ELF-1 (cell line): Measurements from ENCODE around the gene NLRP3.
A peak's percentile ranks its signal among the peaks of the same experiment; 100 is the strongest.
"Not testable (repeated sequence)": the region's sequence is repeated elsewhere in the genome, so short reads cannot be mapped to it uniquely, and the experiment has no call there.

Experiments
- DNase-seq: peaks from one replicate; pipeline ENCODE4 v3.0.0-alpha.2; 2016; ENCODE audit warnings: low read depth, low spot score

The NLRP3 gene

DNA sequence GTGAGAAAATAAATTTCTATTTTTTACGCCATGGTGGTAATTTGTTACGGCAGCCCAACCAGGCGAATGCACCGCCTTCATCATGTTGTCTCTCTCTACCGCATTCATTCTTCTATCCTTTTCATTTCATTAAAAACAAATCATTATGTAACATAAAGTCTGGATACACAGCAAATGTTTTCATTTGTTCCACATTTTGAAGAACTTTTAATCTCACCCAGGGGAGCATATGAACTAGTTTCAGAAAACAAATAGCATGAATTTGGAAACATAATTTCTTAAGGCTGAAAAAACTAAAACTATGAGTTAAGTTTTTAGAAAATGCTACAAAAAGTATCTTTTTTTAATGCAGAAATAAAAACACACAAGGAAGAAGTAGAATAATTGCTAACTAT lies 53.2 kb downstream of the NLRP3 start:
- no peak for DNase-seq

DNA sequence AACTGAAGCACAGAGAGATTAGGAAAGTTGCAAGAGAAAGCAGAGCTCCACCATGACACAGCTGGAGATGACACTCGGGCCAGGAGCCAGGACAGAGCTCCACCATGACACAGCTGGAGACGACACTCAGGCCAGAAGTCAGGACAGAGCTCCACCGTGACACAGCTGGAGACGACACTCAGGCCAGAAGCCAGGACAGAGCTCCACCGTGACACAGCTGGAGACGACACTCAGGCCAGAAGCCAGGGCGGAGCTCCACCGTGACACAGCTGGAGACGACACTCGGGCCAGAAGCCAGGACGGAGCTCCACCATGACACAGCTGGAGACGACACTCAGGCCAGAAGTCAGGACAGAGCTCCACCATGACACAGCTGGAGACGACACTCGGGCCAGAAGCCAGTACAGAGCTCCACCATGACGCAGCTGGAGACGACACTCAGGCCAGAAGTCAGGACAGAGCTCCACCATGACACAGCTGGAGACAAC lies 55.0 kb downstream of the NLRP3 start:
- DNase-seq, result not testable (repeated sequence)

DNA sequence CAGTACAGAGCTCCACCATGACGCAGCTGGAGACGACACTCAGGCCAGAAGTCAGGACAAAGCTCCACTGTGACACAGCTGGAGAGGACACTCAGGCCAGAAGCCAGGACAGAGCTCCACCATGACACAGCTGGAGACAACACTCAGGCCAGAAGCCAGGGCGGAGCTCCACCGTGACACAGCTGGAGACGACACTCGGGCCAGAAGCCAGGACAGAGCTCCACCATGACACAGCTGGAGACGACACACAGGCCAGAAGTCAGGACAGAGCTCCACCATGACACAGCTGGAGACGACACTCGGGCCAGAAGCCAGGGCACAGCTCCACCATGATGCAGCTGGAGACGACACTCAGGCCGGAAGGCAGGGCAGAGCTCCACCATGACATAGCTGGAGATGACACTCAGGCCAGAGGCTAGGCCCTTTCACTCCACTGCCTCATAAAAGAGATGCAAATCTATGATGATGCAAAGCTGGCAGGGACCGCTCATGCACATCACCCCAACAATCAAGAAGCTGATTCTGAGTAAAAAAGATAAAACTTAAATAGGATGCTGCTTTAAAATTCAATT lies 55.6 kb downstream of the NLRP3 start:
- DNase-seq, result no peak

DNA sequence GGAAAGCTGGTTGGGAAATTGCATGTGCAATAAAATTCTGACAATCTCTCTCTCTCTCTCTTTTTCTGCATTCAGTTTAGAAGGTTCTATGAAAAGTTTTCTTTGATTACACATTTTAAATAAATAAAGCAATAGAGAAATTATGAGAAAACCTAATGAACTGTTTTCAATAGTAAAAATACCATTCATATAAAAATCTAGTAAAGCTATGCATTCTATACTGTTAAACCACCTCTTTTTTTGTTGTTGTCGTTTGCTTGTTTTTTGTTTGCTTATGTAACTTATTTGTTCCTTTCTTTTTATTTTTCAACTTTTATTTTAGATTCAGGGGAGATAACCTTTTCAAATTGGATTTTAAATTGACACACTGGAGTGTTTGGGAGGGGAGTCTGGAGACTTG lies 56.1 kb downstream of the NLRP3 start:
- DNase-seq, result no peak

DNA sequence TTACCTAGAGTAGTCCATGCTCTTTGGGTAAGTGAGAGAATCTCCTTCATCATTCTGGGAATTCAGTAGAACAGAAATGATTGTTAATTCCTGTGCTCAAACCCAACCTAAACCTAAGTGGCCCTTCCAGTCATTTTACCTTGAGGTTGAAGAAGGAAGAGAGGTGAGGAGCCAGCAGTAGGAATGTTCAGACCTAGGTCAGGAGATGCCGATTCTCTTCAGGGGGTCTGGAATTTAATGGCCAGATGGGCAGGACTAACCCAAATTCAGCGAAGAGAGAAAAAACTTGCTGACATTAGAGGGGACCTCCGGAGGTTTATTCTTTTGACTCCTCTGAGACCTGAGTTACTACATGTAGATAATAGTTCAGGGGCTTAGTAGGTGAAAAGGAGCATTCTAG lies 58.4 kb downstream of the NLRP3 start:
- DNase-seq, result no peak

DNA sequence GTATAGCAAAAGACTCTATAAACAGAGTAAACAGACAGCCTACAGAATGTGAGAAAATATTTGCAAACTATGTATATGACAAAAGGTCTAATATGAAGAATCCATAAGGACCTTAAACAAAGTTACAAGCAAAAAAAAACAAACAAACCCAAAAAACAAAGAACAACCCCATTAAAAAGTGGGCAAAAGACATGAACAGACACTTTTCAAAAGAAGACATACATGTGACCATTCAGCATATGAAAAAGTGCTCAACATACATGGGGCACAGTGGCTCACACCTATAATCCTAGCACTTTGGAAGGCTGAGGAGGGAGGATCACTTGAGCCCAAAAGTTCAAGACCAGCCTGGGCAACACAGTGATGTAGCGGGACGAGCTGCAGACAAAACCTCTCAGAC lies 59.8 kb downstream of the NLRP3 start:
- DNase-seq, result no peak

DNA sequence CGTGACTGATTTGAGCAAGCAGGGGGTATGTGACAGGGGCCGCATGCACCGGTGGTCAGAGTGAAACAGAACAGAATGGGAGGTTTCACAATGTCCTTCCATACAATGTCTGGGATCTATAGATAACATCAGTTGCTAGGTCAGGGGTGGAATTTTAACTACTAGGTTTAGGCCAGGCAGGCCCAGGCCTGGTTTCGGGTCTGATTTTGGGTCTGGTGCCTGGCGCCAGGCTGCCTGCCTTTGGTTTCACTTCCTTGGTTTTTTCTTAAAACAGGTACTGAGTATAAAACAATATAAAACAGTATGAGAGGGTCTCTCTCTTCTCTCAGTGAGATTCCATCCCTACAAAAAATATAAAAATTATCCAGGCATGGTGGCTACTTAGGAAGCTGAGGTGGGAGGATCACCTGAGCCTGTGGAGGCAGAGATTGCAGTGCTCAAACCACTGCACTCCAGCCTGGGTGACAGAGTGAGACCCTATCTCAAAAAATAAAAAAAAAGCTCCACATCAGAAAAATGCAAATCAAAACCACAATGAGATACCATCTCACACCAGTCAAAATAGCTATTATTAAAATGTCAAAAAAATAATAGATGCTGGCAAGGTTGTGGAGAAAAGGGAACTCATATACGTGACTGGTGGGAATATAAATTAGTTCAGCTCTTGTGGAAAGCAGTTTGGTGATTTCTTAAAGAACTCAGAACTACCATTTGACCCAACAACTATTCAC lies 60.5 kb downstream of the NLRP3 start:
- peak; percentile 31 for DNase-seq

DNA sequence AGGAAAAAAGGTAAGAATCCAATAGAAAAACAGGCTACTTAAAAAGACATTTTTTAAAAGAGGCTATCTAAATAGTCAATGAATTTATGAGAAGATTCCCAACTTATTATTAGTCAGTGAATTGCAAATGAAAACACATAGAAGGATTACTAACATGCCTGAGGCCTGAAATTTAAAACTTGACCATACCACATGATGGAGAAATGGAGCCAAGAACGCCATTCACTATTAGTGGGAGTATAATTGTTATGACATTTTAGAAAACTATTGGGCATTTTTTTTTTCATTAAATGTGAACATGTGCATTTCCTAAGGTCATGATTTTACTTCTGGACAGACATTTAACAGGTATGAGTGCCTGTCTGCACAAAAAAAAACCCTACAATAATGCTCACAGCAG lies 66.8 kb downstream of the NLRP3 start:
- DNase-seq, result no peak

DNA sequence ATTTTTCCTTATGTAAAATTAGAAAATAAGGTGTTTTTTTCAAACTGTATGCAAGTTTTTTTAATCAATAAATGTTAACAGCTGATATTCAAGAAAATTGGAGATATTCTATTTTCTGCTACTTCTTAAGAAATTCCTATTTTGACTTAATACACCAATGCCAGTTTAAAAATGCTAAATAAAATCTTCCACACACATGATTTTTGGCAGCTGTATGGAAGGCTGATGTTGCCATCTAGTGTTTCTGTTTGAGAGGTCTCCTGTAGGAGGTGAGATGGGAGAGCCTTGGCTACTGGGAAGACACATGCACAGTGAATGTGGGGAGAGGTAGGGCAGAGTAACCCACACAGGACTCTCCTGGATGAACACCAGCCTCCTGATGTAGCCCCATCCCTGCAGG lies 71.1 kb downstream of the NLRP3 start:
- peak; percentile 27 for DNase-seq

DNA sequence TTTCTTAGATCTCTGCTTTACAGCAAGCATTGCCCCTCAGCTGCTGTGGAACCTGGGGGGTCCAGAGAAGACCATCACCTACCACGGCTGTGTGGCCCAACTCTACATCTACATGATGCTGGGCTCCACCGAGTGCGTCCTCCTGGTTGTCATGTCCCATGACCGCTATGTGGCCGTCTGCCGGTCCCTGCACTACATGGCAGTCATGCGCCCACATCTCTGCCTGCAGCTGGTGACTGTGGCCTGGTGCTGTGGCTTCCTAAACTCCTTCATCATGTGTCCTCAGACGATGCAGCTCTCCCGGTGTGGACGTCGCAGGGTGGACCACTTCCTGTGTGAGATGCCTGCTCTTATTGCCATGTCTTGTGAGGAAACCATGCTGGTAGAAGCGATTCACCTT lies 75.4 kb downstream of the NLRP3 start:
- DNase-seq, result no peak

DNA sequence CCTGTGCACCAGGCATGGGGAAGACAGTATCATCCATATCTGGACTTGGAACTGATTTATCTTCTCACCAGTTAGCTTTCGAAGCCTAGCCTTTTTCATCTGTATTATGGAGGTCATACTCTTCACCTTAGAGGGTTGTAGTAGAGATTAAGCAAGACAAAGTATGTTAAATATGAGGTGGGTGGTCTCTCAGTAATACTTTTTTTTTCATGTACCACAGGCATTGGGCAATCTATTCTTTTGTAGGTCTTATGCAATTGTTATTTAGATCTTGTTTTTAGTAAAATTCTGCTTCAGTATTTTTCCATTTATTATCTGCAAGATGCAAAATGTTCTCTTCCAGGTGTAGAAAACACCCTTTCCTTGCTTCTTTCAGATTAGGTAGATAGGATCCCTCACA lies 77.1 kb downstream of the NLRP3 start:
- no peak for DNase-seq

DNA sequence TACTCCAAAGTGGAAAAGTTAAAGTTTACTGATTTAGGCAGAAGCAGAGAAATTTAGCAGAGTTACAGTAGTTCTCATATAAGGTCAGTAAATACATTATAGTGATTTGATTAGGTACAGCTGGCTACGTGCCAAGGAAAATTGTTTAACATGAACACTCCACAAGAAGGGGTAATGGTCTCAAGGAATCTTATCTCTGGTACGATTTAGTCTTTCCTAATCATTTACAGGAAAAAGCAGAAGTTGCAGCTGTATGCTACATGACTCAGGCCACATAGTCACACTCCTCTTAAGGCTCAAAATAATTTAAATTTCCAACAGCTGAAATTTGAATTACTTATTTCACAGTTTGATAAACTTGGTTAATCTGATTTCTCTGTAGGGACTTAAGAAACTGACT lies 78.8 kb downstream of the NLRP3 start:
- no peak for DNase-seq

DNA sequence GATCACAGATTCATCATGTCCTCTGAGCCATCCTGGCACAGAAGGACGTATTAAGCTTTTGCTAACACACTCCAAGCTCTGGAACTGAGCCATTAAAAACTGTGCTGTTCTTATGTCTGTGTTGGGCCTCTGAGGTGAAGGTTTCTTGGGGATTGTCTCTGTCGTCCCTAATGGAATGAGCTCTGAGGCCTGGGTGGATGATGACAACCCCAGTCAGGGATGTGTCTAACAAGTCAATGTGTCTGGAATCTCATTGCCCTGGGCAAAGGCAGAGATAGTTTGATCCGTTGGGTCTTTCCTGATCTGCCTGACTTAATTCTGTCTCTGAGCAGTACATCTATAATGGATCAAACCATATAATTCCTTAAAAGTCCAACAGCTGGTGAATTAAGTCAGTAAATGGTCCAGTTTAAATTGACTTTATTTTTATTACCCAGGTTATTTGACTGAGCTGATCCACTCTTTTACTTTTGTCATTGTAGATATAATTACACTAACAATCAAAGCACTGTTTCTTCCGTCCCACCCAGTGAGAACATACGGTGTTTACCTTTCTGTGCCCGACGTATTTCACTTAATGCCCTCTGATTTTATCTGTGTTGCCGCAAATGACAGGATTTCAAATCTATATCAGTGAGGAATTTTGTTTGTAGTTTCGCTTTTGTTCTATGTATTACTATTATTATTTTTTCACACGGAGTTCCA lies 80.8 kb downstream of the NLRP3 start:
- DNase-seq, result no peak
